ENCODE data around the gene TMEM214.

TMEM214 gene

GRCh38 chr2:27009716-27010115, 23.0 kb upstream of the TMEM214 start:
- no peak for DNase-seq (ENCODE audit: low read depth in 3 of 3)

- DNase-seq (ENCODE audit: low read depth in 3 of 3), result no peak
Measured at GRCh38 chr2:27010139-27010538, 22.6 kb upstream of the TMEM214 start.

GRCh38 chr2:27013738-27014137, 19.0 kb upstream of the TMEM214 start:
- no peak for DNase-seq (ENCODE audit: low read depth in 3 of 3)

- DNase-seq (ENCODE audit: low read depth in 3 of 3), result no peak
Measured at GRCh38 chr2:27014771-27015433, 17.9 kb upstream of the TMEM214 start.

GRCh38 chr2:27016801-27017325, 15.9 kb upstream of the TMEM214 start:
- peak in 1 of 3 donors; percentile 14 for DNase-seq (ENCODE audit: low read depth in 3 of 3)

GRCh38 chr2:27018142-27018541, 14.6 kb upstream of the TMEM214 start:
- no peak for DNase-seq (ENCODE audit: low read depth in 3 of 3)

GRCh38 chr2:27019459-27019858, 13.3 kb upstream of the TMEM214 start:
- no peak for DNase-seq (ENCODE audit: low read depth in 3 of 3)

GRCh38 chr2:27019931-27020855, 12.6 kb upstream of the TMEM214 start:
- no peak for DNase-seq (ENCODE audit: low read depth in 3 of 3)

- DNase-seq (ENCODE audit: low read depth in 3 of 3), result no peak
Measured at GRCh38 chr2:27021253-27022049, 11.3 kb upstream of the TMEM214 start.

- DNase-seq (ENCODE audit: low read depth in 3 of 3), result no peak
Measured at GRCh38 chr2:27023740-27024139, 9.0 kb upstream of the TMEM214 start.

- no peak for DNase-seq (ENCODE audit: low read depth in 3 of 3)
Measured at GRCh38 chr2:27024188-27024587, 8.6 kb upstream of the TMEM214 start.

- DNase-seq (ENCODE audit: low read depth in 3 of 3), result no peak
Measured at GRCh38 chr2:27024812-27025211, 8.0 kb upstream of the TMEM214 start.

GRCh38 chr2:27025281-27025800, 7.4 kb upstream of the TMEM214 start:
- no peak for DNase-seq (ENCODE audit: low read depth in 3 of 3)

- no peak for DNase-seq (ENCODE audit: low read depth in 3 of 3)
Measured at GRCh38 chr2:27025861-27026851, 6.6 kb upstream of the TMEM214 start.

- no peak for DNase-seq (ENCODE audit: low read depth in 3 of 3)
Measured at GRCh38 chr2:27027211-27027651, 5.5 kb upstream of the TMEM214 start.

- no peak for DNase-seq (ENCODE audit: low read depth in 3 of 3)
Measured at GRCh38 chr2:27029051-27029450, 3.7 kb upstream of the TMEM214 start.

- DNase-seq (ENCODE audit: low read depth in 3 of 3), result no peak
Measured at GRCh38 chr2:27033253-27033852, 588 bp downstream of the TMEM214 start.

GRCh38 chr2:27038012-27038411, 5.2 kb downstream of the TMEM214 start:
- no peak for DNase-seq (ENCODE audit: low read depth in 3 of 3)

GRCh38 chr2:27038631-27039339, 6.0 kb downstream of the TMEM214 start:
- DNase-seq (ENCODE audit: low read depth in 3 of 3), result no peak
